GM21515 (cell line): ENCODE results near the gene TBC1D32.
A peak's percentile ranks its signal among the peaks of the same experiment; 100 is the strongest.
"Not testable (repeated sequence)": the region's sequence is repeated elsewhere in the genome, so short reads cannot be mapped to it uniquely, and the experiment has no call there.

Experiments
- ATAC-seq: cut with Tn5 transposase; IDR thresholded peaks from one replicate; pipeline ENCODE4 v1.9.1; 2021; ENCODE audit not compliant: unreplicated experiment

The TBC1D32 gene

DNA sequence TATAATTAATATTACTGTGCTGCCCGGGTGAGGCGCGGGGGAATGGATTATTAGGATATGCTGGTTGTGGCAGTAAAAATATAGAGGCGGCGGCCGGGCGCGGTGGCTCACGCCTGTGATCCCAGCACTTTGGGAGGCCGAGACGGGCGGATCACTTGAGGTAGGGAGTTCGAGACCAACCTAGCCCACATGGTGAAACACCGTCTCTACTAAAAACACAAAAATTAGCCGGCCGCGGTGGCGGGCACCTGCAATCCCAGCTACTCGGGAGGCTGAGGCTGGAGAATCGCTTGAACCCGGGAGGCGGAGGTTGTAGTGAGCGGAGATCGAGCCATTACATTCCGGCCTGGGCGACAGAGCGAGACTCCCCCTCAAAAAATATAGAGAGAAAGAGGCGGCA is 586 bp downstream of the TBC1D32 start:
- ATAC-seq, result not testable (repeated sequence)

DNA sequence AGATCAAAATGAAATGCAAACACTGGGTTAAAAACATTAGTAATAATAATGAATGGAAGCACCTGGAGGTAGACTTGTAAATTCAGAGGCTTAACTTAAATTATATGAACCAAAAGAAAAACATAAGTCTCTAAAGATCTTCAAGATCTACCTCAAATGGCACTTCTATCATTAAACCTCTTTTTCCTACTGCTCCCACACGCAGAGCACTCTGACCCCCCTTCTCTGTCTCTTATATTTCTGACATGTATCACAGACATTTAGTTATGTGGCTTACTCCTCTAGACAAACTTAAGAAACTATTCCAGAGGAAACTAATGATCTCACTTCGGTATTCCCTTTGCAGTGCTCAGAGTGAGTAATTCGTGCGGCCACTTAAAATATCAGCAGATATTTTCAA is 1.1 kb downstream of the TBC1D32 start:
- ATAC-seq, result no peak

DNA sequence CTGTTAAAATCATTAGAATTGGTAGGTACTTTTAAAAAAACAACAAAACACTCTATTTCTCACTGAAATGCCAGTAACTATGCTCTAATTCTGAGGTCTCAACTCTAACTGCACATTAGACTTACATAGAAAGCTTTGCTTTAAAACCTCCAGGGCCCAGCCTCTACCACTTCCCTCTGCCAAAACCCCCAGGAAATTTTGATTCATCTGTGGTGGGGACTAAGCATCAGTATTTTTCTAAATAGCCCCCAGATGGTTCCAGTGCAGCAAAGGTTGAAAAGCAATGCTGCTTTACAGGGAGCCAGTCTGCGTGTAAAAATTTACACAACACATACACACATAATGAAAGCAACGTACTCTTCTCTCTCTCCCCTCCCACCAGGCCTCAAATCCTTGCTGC is 3.8 kb downstream of the TBC1D32 start:
- ATAC-seq, result no peak

DNA sequence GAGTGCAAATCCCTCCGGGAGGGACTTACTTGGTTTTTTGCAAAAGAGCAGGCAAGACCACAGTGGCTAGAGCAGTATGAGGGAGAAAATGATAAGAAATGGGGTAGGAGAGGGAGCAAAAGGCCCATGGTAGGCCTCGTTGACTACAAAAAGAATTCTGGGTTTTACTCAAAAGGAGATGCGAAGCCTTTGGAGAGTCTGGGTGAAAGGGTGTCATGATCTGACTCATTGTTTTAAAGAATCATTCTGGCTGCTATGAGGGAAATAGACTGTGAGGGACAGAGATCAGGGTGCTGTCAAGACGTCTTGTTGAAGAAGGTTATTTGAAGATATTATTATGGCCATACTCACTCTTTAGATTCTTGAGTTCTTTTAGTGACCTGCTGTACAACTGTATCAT is 13.0 kb downstream of the TBC1D32 start:
- no peak for ATAC-seq

DNA sequence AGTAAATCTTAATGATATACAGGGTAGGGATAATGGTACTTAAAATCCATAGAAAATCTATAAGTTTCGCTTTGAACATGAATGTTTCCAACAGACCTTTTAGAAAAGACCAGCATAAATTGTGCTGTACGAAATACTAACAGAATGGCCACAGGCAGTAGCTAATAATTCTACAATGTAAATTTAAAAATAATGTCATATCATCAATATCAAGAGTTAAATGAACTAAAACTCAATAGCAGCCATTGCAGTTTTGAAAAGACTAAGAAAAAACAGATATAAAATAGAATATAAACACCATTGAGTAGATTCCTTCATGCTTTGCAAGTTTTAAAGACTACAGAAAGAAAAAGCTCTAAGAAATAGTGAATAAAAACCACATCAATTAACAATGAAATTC is 14.7 kb downstream of the TBC1D32 start:
- no peak for ATAC-seq

DNA sequence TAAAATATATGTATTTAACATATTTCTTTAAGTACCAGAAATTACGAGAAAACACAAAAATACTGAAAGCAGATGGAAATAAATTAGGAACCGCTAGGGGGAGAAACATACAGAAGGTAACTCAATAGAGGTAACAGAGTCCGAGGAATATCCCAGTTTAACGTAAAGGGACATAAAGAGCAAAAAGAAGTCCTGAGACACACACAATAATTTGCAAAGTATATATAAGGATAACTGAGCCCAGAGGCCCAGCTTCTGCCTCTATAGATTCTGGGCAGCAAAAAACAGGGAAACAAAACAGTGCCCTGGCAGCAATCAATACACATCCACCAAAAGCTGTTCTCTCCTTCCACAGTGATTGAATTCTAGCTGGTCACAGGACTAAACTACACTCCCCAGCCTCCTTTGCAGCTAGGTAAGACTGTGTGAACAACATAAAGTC is 15.1 kb downstream of the TBC1D32 start:
- ATAC-seq, result peak; percentile 65

DNA sequence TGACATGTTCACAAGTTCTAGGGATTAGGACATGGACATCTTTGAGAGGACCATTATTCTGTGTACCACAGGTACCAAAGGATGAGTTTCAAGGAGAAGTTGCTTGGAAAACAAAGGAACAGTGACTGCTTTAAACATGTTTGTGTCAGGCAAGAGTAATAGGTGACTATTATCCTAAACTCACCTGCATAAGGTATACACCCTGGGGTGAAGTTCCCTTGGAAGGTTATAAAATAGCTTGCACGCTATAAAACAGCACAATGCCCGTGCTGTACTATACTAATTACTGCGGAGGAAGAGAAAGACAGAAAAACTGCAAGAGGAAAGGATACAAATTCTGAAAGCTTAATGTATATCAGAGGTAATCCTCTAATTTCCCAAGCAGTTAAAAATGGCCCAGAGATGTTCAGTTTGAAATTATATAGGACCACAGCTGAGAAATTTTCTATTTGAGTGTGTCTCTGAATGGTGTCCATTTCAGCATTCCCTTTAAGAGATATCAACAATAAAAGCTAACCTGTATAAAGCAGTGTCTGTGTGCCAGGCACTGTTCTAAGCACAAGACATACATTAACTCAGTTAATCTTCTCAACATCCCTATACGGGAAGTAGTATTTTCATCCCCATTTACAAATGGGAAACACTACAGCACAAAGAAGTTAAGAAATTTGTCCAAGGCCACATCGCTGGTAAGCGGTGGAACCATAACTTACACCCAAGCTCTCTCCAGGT is 19.7 kb downstream of the TBC1D32 start:
- ATAC-seq, result no peak

DNA sequence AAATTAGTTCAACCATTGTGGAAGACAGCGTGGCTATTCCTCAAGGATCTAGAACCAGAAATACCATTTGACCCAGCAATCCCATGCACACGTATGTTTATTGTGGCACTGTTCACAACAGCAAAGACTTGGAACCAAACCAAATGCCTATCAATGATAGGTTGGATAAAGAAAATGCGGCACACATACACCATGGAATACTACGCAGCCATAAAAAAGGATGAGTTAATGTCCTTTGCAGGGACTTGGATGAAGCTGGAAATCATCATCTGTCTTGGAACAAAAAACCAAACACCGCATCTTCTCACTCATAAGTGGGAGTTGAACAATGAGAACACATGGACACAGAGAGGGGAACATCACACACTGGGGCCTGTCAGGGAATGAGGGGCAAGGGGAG is 22.5 kb downstream of the TBC1D32 start:
- ATAC-seq, result not testable (repeated sequence)

DNA sequence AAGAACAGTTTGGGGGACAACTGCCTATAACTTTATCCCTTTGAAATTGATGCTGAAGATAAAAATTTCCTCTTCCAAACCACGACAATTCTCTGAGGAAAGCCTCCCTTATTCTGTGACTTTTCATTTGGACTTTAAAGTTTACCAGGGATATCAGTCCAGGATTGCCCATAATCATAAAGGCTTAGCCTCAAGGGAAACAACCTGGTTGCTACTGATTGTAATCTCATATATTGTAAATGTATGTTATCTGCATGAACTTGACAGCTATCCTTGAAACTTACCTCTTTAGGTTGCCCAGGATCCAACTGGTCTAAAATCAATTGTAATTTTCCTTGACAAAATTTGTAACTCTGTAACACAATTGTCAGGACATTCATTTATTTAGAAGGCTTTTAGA is 23.8 kb downstream of the TBC1D32 start:
- ATAC-seq, result no peak

DNA sequence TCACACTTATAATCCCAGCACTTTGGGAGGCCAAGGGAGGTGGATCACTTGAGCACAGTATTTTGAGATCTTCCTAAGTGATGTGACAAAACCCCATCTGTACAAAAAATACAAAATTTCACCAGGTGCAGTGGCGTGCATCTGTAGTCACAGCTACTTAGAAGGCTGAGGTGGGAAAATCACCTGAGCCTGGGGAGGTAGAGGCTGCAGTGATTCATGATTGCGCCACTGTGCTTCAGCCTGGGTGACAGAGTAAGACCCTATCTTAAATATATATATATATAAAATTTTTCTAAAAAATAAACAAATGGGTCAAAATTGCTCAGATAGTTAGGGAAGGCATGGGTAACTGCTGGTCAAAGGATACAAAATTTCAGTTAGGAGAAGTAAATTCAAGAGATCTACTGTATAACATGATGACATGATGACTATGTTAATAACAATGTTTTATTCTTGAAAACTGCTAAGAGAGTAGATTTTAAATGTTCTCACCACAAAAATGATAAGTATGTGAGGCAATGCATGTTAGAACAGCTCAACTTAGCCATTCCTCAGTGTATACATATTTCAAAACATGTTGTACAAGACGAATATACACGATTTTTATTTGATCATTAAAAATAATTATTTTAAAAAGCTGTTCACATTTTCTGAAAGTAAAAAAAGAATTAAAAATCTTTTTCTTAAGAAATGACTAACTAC is 24.4 kb downstream of the TBC1D32 start:
- no peak for ATAC-seq

DNA sequence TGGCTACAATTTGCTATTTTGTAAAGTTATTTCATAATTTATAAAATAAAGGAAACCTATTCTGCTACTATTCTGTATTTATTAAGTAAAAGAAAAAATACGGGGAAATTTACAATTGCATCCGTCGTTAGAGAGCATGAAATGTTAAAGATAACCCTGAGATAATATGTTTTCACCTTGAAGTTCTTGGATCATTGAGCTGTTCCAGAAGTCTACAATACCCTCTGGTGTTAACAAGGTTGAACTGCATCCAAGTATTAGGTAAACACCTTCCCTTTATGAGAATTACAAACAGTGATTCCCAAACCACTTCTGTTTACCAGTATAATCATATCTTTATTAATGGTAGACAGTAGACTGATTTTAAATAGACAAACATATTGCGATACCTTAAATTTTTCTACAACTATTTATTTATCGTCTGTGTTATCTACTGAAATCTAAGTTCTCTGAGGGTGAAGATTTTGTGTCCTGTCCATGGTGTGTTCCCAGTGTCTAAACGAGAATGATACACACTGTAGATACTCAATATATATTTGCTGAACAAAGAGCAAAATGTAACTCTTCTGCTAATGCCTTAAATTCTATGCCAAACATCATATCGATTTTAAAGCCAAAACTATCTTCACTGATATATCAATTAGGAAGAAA is 28.2 kb downstream of the TBC1D32 start:
- no peak for ATAC-seq

DNA sequence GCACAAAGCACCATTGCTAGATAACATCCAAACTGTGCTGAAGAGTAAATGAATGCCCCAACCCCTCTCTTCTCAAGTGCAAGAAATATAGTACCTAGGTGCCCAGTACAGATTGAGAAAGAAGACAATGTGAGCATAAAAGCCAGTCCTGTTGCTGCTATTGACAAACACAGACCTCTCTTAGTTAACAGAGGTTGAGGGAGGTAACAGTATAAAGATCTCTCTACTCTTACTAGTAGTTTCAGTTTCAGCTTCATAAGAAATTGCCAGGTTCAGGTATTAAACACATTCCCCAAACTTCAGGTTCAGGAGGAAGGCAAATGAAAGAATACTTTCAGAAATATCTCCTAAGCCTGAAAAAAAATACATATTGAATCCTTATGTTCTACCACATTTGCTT is 31.4 kb downstream of the TBC1D32 start:
- peak; percentile 69 for ATAC-seq

DNA sequence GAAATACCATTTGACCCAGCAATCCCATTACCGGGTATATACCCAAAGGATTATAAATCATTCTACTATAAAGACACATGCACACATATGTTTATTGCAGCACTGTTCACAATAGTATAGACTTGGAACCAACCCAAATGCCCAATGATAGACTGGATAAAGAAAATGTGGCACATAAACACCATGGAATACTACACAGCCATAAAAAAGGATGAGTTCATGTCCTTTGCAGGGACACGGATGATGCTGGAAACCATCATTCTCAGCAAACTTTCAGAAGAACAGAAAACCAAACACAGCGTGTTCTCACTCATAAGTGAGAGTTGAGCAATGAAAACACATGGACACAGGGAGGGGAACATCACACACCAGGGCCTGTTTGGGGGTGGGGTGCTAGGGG is 33.1 kb downstream of the TBC1D32 start:
- ATAC-seq, result not testable (repeated sequence)

DNA sequence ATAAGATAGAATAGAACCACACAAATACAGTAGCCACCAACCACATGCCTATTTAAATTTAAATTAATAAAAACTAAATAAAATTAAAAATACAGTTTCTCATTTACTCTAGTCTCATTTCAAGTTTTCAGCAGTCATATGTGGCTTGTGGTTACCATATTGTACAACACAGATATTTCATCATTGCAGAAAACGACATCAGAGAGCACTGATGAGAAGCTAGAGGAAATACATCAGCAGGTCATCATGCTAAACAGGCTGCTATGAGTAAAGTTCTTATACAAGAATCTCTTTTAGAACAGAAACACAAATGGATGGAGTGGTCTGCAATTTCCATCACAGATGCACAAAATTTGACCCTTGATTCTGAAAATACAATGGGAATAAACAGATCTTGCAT is 36.6 kb downstream of the TBC1D32 start:
- ATAC-seq, result no peak

DNA sequence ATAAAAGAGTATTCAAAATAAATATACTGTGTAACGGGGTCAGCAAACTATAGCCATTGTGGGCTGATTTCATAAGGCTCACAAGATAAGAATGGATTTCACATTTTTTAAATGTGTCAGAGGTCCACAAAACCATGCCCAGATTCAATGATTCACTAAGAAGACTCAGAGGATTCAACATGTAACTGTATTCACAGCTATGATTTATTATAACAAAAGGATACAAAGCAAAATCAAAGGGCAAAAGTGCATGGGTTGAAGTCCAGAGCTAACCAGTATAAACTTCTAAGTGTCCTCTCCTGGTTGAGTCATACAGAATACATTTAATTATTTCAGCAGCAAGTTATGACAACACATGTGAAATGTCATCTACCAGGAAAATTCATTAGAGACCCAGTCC is 49.2 kb downstream of the TBC1D32 start:
- ATAC-seq, result no peak

DNA sequence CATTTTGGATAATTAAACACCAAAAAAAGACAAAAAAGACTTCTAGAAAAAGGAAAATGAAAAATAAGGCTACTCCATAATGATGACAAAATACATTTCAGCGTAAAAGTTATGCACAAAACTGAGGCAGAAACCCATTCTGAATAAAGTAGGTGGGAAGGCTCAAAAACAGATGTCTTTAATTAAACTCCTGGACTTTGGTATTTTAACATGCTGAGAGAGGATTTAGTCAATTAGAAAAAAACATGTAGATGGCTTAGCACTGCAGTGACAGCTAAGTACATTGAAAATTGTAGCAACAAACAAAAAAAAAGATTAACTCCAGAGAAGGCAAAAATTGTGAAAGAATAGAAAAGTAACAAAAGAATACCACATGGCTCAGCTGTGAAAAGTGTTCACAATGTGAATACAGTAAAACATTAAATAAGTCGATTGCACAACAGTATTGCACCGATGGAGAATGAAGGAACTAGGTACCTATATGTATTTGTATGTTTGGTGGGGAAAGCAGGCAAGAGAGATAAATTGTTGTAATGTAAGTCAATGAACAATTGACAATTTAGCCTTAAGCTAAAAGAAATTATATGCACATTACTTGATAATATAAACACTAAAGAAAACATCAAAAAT is 59.5 kb downstream of the TBC1D32 start:
- ATAC-seq, result no peak

DNA sequence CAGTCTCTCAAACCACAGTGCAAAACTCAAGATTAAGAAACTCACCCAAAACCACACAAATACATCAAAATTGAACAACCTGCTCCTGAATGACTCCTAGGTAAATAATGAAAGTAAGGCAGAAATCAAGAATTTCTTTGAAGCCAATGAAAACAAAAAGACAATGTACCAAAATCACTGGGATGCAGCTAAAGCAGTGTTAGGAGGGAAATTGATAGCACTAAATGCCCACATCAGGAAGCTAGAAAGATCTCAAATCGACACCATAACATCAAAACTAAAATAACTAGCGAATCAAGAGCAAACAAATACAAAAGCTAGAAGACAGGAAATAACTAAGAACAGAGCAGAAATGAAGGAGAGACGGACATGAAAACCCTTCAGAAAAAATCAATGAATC is 70.5 kb downstream of the TBC1D32 start:
- ATAC-seq, result no peak

DNA sequence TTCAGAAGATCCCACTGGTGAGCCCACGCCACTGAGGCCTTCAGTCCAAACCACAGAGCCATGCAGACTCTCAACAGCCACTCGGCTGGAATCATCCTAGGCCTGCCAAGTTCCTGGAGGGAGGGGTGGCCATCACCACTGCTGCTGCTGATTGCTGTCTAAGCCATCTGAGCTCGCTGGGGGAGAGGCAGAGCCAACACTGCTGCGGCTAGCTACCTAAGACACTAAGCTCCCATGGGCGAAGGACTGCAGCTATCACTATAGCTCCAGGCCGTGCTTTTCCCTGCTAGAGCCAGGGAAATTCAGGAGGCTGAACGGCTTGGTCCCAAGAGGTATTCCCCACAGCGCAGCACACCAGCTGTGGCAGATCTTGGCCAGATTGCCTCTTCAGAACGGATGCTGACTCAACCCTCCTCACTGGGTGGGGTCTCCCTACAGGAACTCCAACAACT is 73.6 kb downstream of the TBC1D32 start:
- no peak for ATAC-seq

DNA sequence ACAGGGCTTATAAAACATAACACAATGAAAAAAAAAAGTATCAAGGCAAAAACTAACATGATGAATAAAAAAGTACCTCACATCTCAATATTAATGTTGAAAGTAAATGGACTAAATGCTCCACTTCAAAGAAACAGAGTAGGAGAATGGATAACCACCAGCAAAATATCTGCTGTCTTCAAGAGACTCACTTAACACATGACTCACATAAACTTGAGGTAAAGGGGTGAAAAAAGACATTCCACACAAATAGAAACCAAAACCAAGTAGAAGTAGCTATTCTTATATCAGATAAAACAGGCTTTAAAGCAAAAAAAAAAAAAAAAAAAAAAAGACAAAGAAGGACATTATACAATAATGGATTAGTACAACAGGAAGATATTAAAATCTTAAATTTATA is 86.9 kb downstream of the TBC1D32 start:
- no peak for ATAC-seq

DNA sequence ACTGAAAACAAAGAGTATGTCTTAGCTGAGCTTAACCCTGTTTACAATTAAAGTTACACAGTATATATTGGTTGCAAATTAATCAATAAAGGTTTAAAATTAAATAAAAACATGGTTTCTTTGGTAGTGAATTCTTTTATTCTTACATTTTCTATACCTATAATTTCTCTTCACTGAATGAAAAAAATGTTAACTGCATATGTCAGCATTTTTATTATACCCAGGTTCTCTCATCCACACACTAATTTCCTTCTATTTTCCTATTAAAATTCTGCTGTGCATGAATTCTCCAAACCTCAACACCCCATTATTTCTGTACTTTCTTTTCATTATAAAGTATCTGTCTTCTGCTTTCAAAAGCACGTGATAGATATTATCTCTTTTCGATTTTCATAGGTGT is 91.9 kb downstream of the TBC1D32 start:
- ATAC-seq, result no peak

DNA sequence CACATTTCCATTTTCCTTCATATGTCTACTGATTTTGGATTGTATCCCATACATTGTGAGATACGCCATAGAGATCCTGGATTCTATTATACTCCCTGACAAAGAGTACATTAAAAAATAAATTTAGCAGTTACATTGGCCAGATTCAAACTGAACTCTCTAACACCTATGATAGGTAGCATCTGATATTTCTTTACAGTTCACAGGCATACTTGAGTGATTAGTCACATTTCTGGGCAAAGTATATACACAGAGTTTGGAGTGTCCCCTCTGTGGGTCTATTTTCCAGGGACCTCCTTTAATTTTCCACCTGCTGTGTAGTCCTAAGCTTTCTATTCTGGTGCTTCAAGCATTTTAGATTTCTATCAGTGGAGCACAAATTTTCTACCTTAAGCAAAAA is 96.4 kb downstream of the TBC1D32 start:
- no peak for ATAC-seq

DNA sequence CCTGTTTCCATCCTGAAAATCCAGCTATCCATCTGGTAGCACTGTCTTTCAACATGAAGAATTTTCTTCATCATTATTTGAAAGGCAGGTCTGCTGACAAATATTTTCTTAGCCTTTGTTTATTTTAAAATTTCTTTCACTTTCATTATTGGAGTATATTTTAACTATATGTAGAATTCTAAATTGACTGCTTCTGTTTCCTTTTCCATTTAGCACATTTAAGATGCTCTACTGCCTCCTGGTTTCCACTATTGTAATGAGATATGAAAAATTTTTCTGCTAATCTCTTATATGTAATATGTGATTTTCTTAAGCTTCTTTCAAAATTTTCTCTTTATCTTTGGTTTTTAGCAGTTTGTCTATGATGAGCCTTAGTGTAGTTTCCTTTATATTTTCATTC is 97.3 kb downstream of the TBC1D32 start:
- ATAC-seq, result no peak
